ENCODE data around the gene DOCK2.

Gene DOCK2

GRCh38 chr5:169840405-169840804, 203.3 kb downstream of the DOCK2 start:
- Histone ChIP-seq H3K27ac (ENCODE audit: low read depth in 2 of 2, low read length in 2 of 2) (no peak overlapping the region), H3K27me3 (ENCODE audit: control insufficient read depth in 2 of 2, insufficient read depth in 2 of 2, low read length in 2 of 2) (no peaks in the 10 kb centered on the region), H3K9me3 (ENCODE audit: control insufficient read depth in 2 of 2, low read length in 2 of 2) (no peaks in the 10 kb centered on the region), H3K36me3 (ENCODE audit: control insufficient read depth in 2 of 2, insufficient read depth in 2 of 2, low read length in 2 of 2) (peaks cover 0 to 1% of the 10 kb centered on the region in 2 donors), H3K4me3 (ENCODE audit: low read length in 2 of 2) (no peak overlapping the region), H3K9ac (ENCODE audit: low read depth in 1 of 2, low read length in 2 of 2) (no peak overlapping the region), H3K4me1 (ENCODE audit: control insufficient read depth in 2 of 2, insufficient read depth in 2 of 2, low read length in 2 of 2) (no peaks in the 10 kb centered on the region)

DNA sequence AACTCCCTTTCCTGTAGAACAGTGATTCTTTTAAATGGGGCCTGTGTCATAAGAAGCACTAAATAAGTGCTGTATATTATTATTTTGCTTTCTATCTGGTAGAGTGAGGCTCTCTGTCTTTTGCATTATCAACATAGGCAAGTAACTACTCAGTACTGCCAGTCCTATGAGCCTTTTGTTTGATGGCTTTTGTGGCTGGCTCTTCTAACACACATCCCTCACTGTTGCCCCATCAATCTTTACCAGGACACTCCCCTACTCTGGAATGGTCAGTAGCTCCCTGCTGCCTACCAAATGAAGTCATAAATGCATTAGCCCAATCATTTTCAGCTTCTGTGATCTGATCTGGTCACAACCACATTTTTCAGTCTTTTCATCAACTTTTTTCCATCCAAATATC, 205.6 kb downstream of the DOCK2 start:
- no peak overlapping the region for H3K4me3 ChIP-seq (ENCODE audit: low read length in 2 of 2)

GRCh38 chr5:169847519-169847918, 210.4 kb downstream of the DOCK2 start:
- H3K4me1 ChIP-seq (ENCODE audit: control insufficient read depth in 2 of 2, insufficient read depth in 2 of 2, low read length in 2 of 2), result no peaks in the 10 kb centered on the region
- H3K9ac ChIP-seq (ENCODE audit: low read depth in 1 of 2, low read length in 2 of 2), result no peak overlapping the region
- no peaks in the 10 kb centered on the region for H3K27me3 ChIP-seq (ENCODE audit: control insufficient read depth in 2 of 2, insufficient read depth in 2 of 2, low read length in 2 of 2)
- H3K36me3 ChIP-seq (ENCODE audit: control insufficient read depth in 2 of 2, insufficient read depth in 2 of 2, low read length in 2 of 2), result no peaks in the 10 kb centered on the region
- H3K9me3 ChIP-seq (ENCODE audit: control insufficient read depth in 2 of 2, low read length in 2 of 2), result no peaks in the 10 kb centered on the region
- no peak overlapping the region for H3K4me3 ChIP-seq (ENCODE audit: low read length in 2 of 2)
- no peak overlapping the region for H3K27ac ChIP-seq (ENCODE audit: low read depth in 2 of 2, low read length in 2 of 2)

More for the DNA sequence above, 205.6 kb downstream of the DOCK2 start:
- Histone ChIP-seq H3K4me1 (ENCODE audit: control insufficient read depth in 2 of 2, insufficient read depth in 2 of 2, low read length in 2 of 2) (no peaks in the 10 kb centered on the region), H3K36me3 (ENCODE audit: control insufficient read depth in 2 of 2, insufficient read depth in 2 of 2, low read length in 2 of 2) (peaks cover 0 to 1% of the 10 kb centered on the region in 2 donors), H3K27ac (ENCODE audit: low read depth in 2 of 2, low read length in 2 of 2) (no peak overlapping the region), H3K27me3 (ENCODE audit: control insufficient read depth in 2 of 2, insufficient read depth in 2 of 2, low read length in 2 of 2) (no peaks in the 10 kb centered on the region), H3K9me3 (ENCODE audit: control insufficient read depth in 2 of 2, low read length in 2 of 2) (no peaks in the 10 kb centered on the region), H3K9ac (ENCODE audit: low read depth in 1 of 2, low read length in 2 of 2) (no peak overlapping the region)

DNA sequence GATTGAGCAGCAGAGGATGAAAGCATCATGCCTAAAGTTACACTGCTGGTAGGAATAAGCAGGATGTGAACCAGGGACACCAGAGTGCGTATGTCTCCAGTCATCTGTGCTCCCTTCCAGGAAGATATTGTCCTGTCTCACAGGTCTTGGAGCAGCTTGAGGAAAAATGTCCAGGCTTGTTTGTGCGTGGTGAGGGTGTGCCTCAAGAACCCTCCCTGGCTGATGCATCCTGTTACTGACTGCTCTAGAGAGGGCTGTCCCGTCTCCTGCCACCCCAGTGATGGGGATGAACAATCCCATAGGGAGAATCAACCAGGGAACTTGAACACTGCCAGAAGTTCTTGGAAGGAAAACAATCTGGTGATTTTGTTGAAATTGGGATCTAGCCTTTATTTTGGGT, 211.2 kb downstream of the DOCK2 start:
- H3K9me3 ChIP-seq (ENCODE audit: control insufficient read depth in 2 of 2, low read length in 2 of 2), result no peaks in the 10 kb centered on the region
- H3K36me3 ChIP-seq (ENCODE audit: control insufficient read depth in 2 of 2, insufficient read depth in 2 of 2, low read length in 2 of 2), result no peaks in the 10 kb centered on the region
- H3K4me3 ChIP-seq (ENCODE audit: low read length in 2 of 2), result no peak overlapping the region
- no peaks in the 10 kb centered on the region for H3K27me3 ChIP-seq (ENCODE audit: control insufficient read depth in 2 of 2, insufficient read depth in 2 of 2, low read length in 2 of 2)
- no peaks in the 10 kb centered on the region for H3K4me1 ChIP-seq (ENCODE audit: control insufficient read depth in 2 of 2, insufficient read depth in 2 of 2, low read length in 2 of 2)
- no peak overlapping the region for H3K27ac ChIP-seq (ENCODE audit: low read depth in 2 of 2, low read length in 2 of 2)
- H3K9ac ChIP-seq (ENCODE audit: low read depth in 1 of 2, low read length in 2 of 2), result no peak overlapping the region

DNA sequence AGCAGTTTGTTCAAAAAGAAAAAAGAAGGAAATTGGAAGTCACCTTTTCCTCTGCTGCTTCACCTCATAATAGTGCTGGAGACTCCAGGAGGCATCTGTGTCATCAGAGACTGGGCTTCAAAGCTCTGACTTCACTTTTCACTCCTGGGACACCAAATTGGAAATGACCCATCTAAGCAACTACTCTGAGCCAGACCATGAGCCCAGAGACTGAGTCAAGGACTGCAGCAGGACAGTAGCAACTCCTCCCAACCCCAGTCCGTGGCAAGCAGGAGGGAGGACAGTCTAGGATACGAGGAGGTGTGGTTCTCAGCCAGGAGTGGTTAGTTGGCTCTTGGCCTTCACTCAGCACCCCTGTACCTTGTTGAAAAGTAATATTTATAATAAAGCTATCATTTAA, 211.7 kb downstream of the DOCK2 start:
- Histone ChIP-seq H3K9me3 (ENCODE audit: control insufficient read depth in 2 of 2, low read length in 2 of 2) (no peaks in the 10 kb centered on the region), H3K27me3 (ENCODE audit: control insufficient read depth in 2 of 2, insufficient read depth in 2 of 2, low read length in 2 of 2) (no peaks in the 10 kb centered on the region), H3K27ac (ENCODE audit: low read depth in 2 of 2, low read length in 2 of 2) (no peak overlapping the region), H3K4me3 (ENCODE audit: low read length in 2 of 2) (no peak overlapping the region), H3K4me1 (ENCODE audit: control insufficient read depth in 2 of 2, insufficient read depth in 2 of 2, low read length in 2 of 2) (no peaks in the 10 kb centered on the region), H3K36me3 (ENCODE audit: control insufficient read depth in 2 of 2, insufficient read depth in 2 of 2, low read length in 2 of 2) (no peaks in the 10 kb centered on the region), H3K9ac (ENCODE audit: low read depth in 1 of 2, low read length in 2 of 2) (no peak overlapping the region)

- Histone ChIP-seq H3K9me3 (ENCODE audit: control insufficient read depth in 2 of 2, low read length in 2 of 2) (no peaks in the 10 kb centered on the region), H3K36me3 (ENCODE audit: control insufficient read depth in 2 of 2, insufficient read depth in 2 of 2, low read length in 2 of 2) (no peaks in the 10 kb centered on the region), H3K4me1 (ENCODE audit: control insufficient read depth in 2 of 2, insufficient read depth in 2 of 2, low read length in 2 of 2) (no peaks in the 10 kb centered on the region), H3K27ac (ENCODE audit: low read depth in 2 of 2, low read length in 2 of 2) (no peak overlapping the region), H3K9ac (ENCODE audit: low read depth in 1 of 2, low read length in 2 of 2) (no peak overlapping the region), H3K27me3 (ENCODE audit: control insufficient read depth in 2 of 2, insufficient read depth in 2 of 2, low read length in 2 of 2) (no peaks in the 10 kb centered on the region), H3K4me3 (ENCODE audit: low read length in 2 of 2) (no peak overlapping the region)
These were observed 213.3 kb downstream of the DOCK2 start for GRCh38 chr5:169850409-169850808.

- H3K9ac ChIP-seq (ENCODE audit: low read depth in 1 of 2, low read length in 2 of 2), result no peak overlapping the region
These were observed 214.3 kb downstream of the DOCK2 start for GRCh38 chr5:169851321-169851850.

GRCh38 chr5:169856571-169856970, 219.5 kb downstream of the DOCK2 start:
- no peak overlapping the region for H3K9ac ChIP-seq (ENCODE audit: low read depth in 1 of 2, low read length in 2 of 2)
- no peaks in the 10 kb centered on the region for H3K9me3 ChIP-seq (ENCODE audit: control insufficient read depth in 2 of 2, low read length in 2 of 2)
- no peak overlapping the region for H3K27ac ChIP-seq (ENCODE audit: low read depth in 2 of 2, low read length in 2 of 2)
- no peak overlapping the region for H3K4me3 ChIP-seq (ENCODE audit: low read length in 2 of 2)
- H3K36me3 ChIP-seq (ENCODE audit: control insufficient read depth in 2 of 2, insufficient read depth in 2 of 2, low read length in 2 of 2), result no peaks in the 10 kb centered on the region
- H3K4me1 ChIP-seq (ENCODE audit: control insufficient read depth in 2 of 2, insufficient read depth in 2 of 2, low read length in 2 of 2), result no peaks in the 10 kb centered on the region
- H3K27me3 ChIP-seq (ENCODE audit: control insufficient read depth in 2 of 2, insufficient read depth in 2 of 2, low read length in 2 of 2), result no peaks in the 10 kb centered on the region

More at GRCh38 chr5:169851321-169851850, 214.3 kb downstream of the DOCK2 start:
- Histone ChIP-seq H3K27me3 (ENCODE audit: control insufficient read depth in 2 of 2, insufficient read depth in 2 of 2, low read length in 2 of 2) (no peaks in the 10 kb centered on the region), H3K27ac (ENCODE audit: low read depth in 2 of 2, low read length in 2 of 2) (no peak overlapping the region), H3K4me3 (ENCODE audit: low read length in 2 of 2) (no peak overlapping the region), H3K36me3 (ENCODE audit: control insufficient read depth in 2 of 2, insufficient read depth in 2 of 2, low read length in 2 of 2) (no peaks in the 10 kb centered on the region), H3K4me1 (ENCODE audit: control insufficient read depth in 2 of 2, insufficient read depth in 2 of 2, low read length in 2 of 2) (no peaks in the 10 kb centered on the region), H3K9me3 (ENCODE audit: control insufficient read depth in 2 of 2, low read length in 2 of 2) (no peaks in the 10 kb centered on the region)

GRCh38 chr5:169860585-169860984, 223.5 kb downstream of the DOCK2 start:
- no peak overlapping the region for H3K27ac ChIP-seq (ENCODE audit: low read depth in 2 of 2, low read length in 2 of 2)
- no peaks in the 10 kb centered on the region for H3K4me1 ChIP-seq (ENCODE audit: control insufficient read depth in 2 of 2, insufficient read depth in 2 of 2, low read length in 2 of 2)
- no peaks in the 10 kb centered on the region for H3K36me3 ChIP-seq (ENCODE audit: control insufficient read depth in 2 of 2, insufficient read depth in 2 of 2, low read length in 2 of 2)
- H3K27me3 ChIP-seq (ENCODE audit: control insufficient read depth in 2 of 2, insufficient read depth in 2 of 2, low read length in 2 of 2), result no peaks in the 10 kb centered on the region
- H3K9ac ChIP-seq (ENCODE audit: low read depth in 1 of 2, low read length in 2 of 2), result no peak overlapping the region
- H3K4me3 ChIP-seq (ENCODE audit: low read length in 2 of 2), result no peak overlapping the region
- H3K9me3 ChIP-seq (ENCODE audit: control insufficient read depth in 2 of 2, low read length in 2 of 2), result no peaks in the 10 kb centered on the region

GRCh38 chr5:169861433-169861832, 224.4 kb downstream of the DOCK2 start:
- no peak overlapping the region for H3K27ac ChIP-seq (ENCODE audit: low read depth in 2 of 2, low read length in 2 of 2)
- no peak overlapping the region for H3K4me3 ChIP-seq (ENCODE audit: low read length in 2 of 2)
- H3K9ac ChIP-seq (ENCODE audit: low read depth in 1 of 2, low read length in 2 of 2), result no peak overlapping the region
- no peaks in the 10 kb centered on the region for H3K4me1 ChIP-seq (ENCODE audit: control insufficient read depth in 2 of 2, insufficient read depth in 2 of 2, low read length in 2 of 2)
- no peaks in the 10 kb centered on the region for H3K9me3 ChIP-seq (ENCODE audit: control insufficient read depth in 2 of 2, low read length in 2 of 2)
- no peaks in the 10 kb centered on the region for H3K27me3 ChIP-seq (ENCODE audit: control insufficient read depth in 2 of 2, insufficient read depth in 2 of 2, low read length in 2 of 2)
- H3K36me3 ChIP-seq (ENCODE audit: control insufficient read depth in 2 of 2, insufficient read depth in 2 of 2, low read length in 2 of 2), result no peaks in the 10 kb centered on the region

- Histone ChIP-seq H3K36me3 (ENCODE audit: control insufficient read depth in 2 of 2, insufficient read depth in 2 of 2, low read length in 2 of 2) (no peaks in the 10 kb centered on the region), H3K4me3 (ENCODE audit: low read length in 2 of 2) (no peak overlapping the region), H3K9me3 (ENCODE audit: control insufficient read depth in 2 of 2, low read length in 2 of 2) (no peaks in the 10 kb centered on the region), H3K4me1 (ENCODE audit: control insufficient read depth in 2 of 2, insufficient read depth in 2 of 2, low read length in 2 of 2) (no peaks in the 10 kb centered on the region), H3K27me3 (ENCODE audit: control insufficient read depth in 2 of 2, insufficient read depth in 2 of 2, low read length in 2 of 2) (no peaks in the 10 kb centered on the region), H3K9ac (ENCODE audit: low read depth in 1 of 2, low read length in 2 of 2) (no peak overlapping the region), H3K27ac (ENCODE audit: low read depth in 2 of 2, low read length in 2 of 2) (no peak overlapping the region)
These were observed 224.9 kb downstream of the DOCK2 start for GRCh38 chr5:169861934-169862333.
